Naive thymus-derived CD4-positive, alpha-beta T cell (primary cell): ENCODE data around the gene ITPA. TPM values are rescaled to one million over a fixed set of nuclear protein-coding genes. Genes with fewer than 3 reads are reported as not detected.
A peak's percentile ranks its signal among the peaks of the same experiment; 100 is the strongest.

ENCODE experiments used
- ATAC-seq: fragments of 150-1000 bp; cut with Tn5 transposase; 2 replicates; pipeline ENCODE4 v1.10.0; 2021; ENCODE audit warnings: mild to moderate bottlenecking, moderate library complexity
- CTCF ChIA-PET: fragments of 350-600 bp; sonication (Branson Sonifier 250); formaldehyde crosslinking; loops from one replicate; lab custom pipeline; 2021; ENCODE audit warnings: antibody characterized with exemption; lab: Charles Lee
- POLR2A ChIA-PET: fragments of 350-600 bp; sonication (Branson Sonifier 250); formaldehyde crosslinking; loops from one replicate; lab custom pipeline; 2021; ENCODE audit warnings: antibody characterized with exemption, inconsistent platforms; lab: Charles Lee
- DNase-seq, 9 donors: peaks; one replicate each; pipeline versions ENCODE4 v3.0.0 to v3.0.0-alpha.2; 2020 to 2022; ENCODE audit warnings: mixed read lengths in 1 of 9
- H3K27ac ChIP-seq: one replicate; pipeline ENCODE4 v1.7.0; 2013; ENCODE audit warnings: mild to moderate bottlenecking, low read depth, low read length, moderate library complexity
- H3K27me3 ChIP-seq, 2 donors: one replicate each; pipeline ENCODE4 v1.7.0; 2013; ENCODE audit warnings: low read length in 2 of 2, mild to moderate bottlenecking in 2 of 2, moderate library complexity in 2 of 2; ENCODE audit not compliant: control insufficient read depth in 2 of 2, insufficient read depth in 2 of 2
- H3K36me3 ChIP-seq, 3 experiments: 1 replicate in 2 of 3; 2 replicates in 1 of 3; pipeline ENCODE4 v1.7.0; 2013; ENCODE audit warnings: low read length in 3 of 3, mild to moderate bottlenecking in 3 of 3, moderate library complexity in 1 of 3; ENCODE audit not compliant: insufficient read depth in 3 of 3, control insufficient read depth in 2 of 3
- H3K4me1 ChIP-seq, 2 donors: one replicate each; pipeline ENCODE4 v1.7.0; 2013; ENCODE audit warnings: low read length in 2 of 2, mild to moderate bottlenecking in 2 of 2, moderate library complexity in 1 of 2; ENCODE audit not compliant: control insufficient read depth in 2 of 2, insufficient read depth in 2 of 2
- H3K4me3 ChIP-seq: 2 replicates; pipeline ENCODE4 v1.7.0; 2013; ENCODE audit warnings: mild to moderate bottlenecking, low read length
- H3K9me3 ChIP-seq, 3 experiments: 1 replicate in 2 of 3; 2 replicates in 1 of 3; pipeline ENCODE4 v1.7.0; 2013; ENCODE audit warnings: low read length in 3 of 3; ENCODE audit not compliant: control insufficient read depth in 2 of 3
- H3K27ac Mint-ChIP-seq, 9 donors: one replicate each; pipeline ENCODE4 v1.8.0; 2020 to 2022; ENCODE audit warnings: mixed read lengths in 9 of 9, mild to moderate bottlenecking in 8 of 9, moderate library complexity in 5 of 9, inconsistent platforms in 2 of 9
- H3K27me3 Mint-ChIP-seq, 5 donors: one replicate each; pipeline ENCODE4 v1.8.0; 2021 to 2022; ENCODE audit warnings: mixed read lengths in 5 of 5, mild to moderate bottlenecking in 1 of 5
- H3K36me3 Mint-ChIP-seq, 5 donors: one replicate each; pipeline ENCODE4 v1.8.0; 2020 to 2022; ENCODE audit warnings: mixed read lengths in 5 of 5, mild to moderate bottlenecking in 3 of 5, inconsistent platforms in 1 of 5
- H3K4me1 Mint-ChIP-seq, 7 donors: one replicate each; pipeline ENCODE4 v1.8.0; 2020 to 2022; ENCODE audit warnings: mixed read lengths in 7 of 7, mild to moderate bottlenecking in 3 of 7, inconsistent platforms in 1 of 7
- H3K4me3 Mint-ChIP-seq, 10 donors: one replicate each; pipeline ENCODE4 v1.8.0; 2020 to 2022; ENCODE audit warnings: mild to moderate bottlenecking in 10 of 10, mixed read lengths in 10 of 10, moderate library complexity in 6 of 10, inconsistent platforms in 2 of 10
- H3K9me3 Mint-ChIP-seq, 11 donors: one replicate each; pipeline ENCODE4 v1.8.0; 2020 to 2022; ENCODE audit warnings: mixed read lengths in 11 of 11, mild to moderate bottlenecking in 4 of 11, inconsistent platforms in 1 of 11, moderate library complexity in 1 of 11
- intact Hi-C, 2 donors: fragments of 100-400 bp; cut with micrococcal nuclease; formaldehyde crosslinking; loops; one replicate each; pipeline ENCODE4 v1.15.1; 2023
- polyA plus RNA-seq, 2 donors: library from polyadenylated mRNA; unstranded; fragments of 300-500 nt; fragmentation: Illumina TruSeq; gene quantifications; one replicate each; pipeline ENCODE4 v1.2.3, GENCODE V29; 2021
- total RNA-seq, 6 experiments: library from RNA in 5 of 6; stranded (reverse) in 5 of 6; gene quantifications; 1 replicate in 5 of 6; 2 replicates in 1 of 6; pipeline ENCODE4 v1.2.3 and lab custom pipeline; 2021 to 2026

The ITPA gene
- total and polyA plus RNA-seq, 7 experiments from 2014 or later, result 37.7 to 71.2 (median 44.4) TPM

- Mint-ChIP-seq H3K9me3 (no peaks in the 10 kb centered on the region), H3K4me1 (peaks cover 0 to 17% (median 11%) of the 10 kb centered on the region in 7 donors), H3K36me3 (peaks cover 6 to 49% (median 35%) of the 10 kb centered on the region in 5 donors), H3K27me3 (no peaks in the 10 kb centered on the region), H3K4me3 (no peak overlapping the region), H3K27ac (peak overlapping the region; percentile 10 to 94 (median 69))
- DNase-seq (no peak), ATAC-seq (no peak)
- H3K27me3 ChIP-seq, result no peaks in the 10 kb centered on the region
- H3K4me3 ChIP-seq, result no peak overlapping the region
- peaks cover 0 to 87% (median 42%) of the 10 kb centered on the region in 3 experiments for H3K36me3 ChIP-seq
- ChIA-PET CTCF (no interaction called here), POLR2A (interaction anchor here (0.8 kb wide), 1 partner anchor 8 kb away, joined by 3 read pairs; no protein-coding TSS in a partner anchor)
- H3K27ac ChIP-seq, result peak overlapping the region; percentile 34
- H3K9me3 ChIP-seq, result no peaks in the 10 kb centered on the region
- intact Hi-C loops, result no loop called here
- H3K4me1 ChIP-seq, result no peaks in the 10 kb centered on the region
These were observed 13.6 kb upstream of the ITPA start for GRCh38 chr20:3195590-3196237.

DNA sequence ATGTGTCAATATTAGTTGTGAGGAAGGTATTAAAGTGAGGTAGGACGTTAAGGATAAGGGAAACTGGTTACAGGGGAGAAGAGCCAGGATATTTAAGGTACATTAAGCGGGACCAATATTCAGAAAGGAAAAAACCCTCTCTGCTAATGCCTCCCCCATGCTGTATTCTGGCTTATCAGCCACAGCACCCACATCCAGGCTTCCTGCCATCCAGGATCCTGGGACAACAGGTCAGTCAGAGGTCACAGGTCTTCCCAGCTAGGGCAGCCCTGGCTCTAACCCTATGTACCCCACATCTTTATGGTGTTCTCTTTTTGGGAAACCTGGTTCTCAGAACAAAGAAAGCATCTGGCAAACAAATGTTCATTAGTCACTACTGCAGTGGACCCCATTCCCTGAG lies 10.1 kb upstream of the ITPA start:
- H3K27ac ChIP-seq, result no peak overlapping the region
- no peaks in the 10 kb centered on the region for H3K27me3 Mint-ChIP-seq
- peaks cover 0 to 65% (median 27%) of the 10 kb centered on the region in 3 experiments for H3K36me3 ChIP-seq
- DNase-seq, result no peak
- CTCF ChIA-PET, result interaction anchor here (0.6 kb wide), 1 partner anchor 79 kb away, joined by 3 read pairs; no protein-coding TSS in a partner anchor
- H3K9me3 ChIP-seq, result no peaks in the 10 kb centered on the region
- H3K36me3 Mint-ChIP-seq, result peaks cover 0 to 40% (median 27%) of the 10 kb centered on the region in 5 donors
- no peak overlapping the region for H3K4me3 Mint-ChIP-seq
- intact Hi-C loops, result no loop called here
- H3K4me3 ChIP-seq, result no peak overlapping the region
- no peak for ATAC-seq
- peaks cover 12 to 13% of the 10 kb centered on the region in 2 donors for H3K4me1 ChIP-seq
- POLR2A ChIA-PET, result interaction anchor here (1.1 kb wide), 1 partner anchor 9 kb away, joined by 3 read pairs; no protein-coding TSS in a partner anchor
- H3K9me3 Mint-ChIP-seq, result no peaks in the 10 kb centered on the region
- no peaks in the 10 kb centered on the region for H3K27me3 ChIP-seq
- H3K27ac Mint-ChIP-seq, result peak overlapping the region in 3 of 9 donors; percentile 14 to 56 (median 55)
- H3K4me1 Mint-ChIP-seq, result peaks cover 8 to 26% (median 16%) of the 10 kb centered on the region in 7 donors

DNA sequence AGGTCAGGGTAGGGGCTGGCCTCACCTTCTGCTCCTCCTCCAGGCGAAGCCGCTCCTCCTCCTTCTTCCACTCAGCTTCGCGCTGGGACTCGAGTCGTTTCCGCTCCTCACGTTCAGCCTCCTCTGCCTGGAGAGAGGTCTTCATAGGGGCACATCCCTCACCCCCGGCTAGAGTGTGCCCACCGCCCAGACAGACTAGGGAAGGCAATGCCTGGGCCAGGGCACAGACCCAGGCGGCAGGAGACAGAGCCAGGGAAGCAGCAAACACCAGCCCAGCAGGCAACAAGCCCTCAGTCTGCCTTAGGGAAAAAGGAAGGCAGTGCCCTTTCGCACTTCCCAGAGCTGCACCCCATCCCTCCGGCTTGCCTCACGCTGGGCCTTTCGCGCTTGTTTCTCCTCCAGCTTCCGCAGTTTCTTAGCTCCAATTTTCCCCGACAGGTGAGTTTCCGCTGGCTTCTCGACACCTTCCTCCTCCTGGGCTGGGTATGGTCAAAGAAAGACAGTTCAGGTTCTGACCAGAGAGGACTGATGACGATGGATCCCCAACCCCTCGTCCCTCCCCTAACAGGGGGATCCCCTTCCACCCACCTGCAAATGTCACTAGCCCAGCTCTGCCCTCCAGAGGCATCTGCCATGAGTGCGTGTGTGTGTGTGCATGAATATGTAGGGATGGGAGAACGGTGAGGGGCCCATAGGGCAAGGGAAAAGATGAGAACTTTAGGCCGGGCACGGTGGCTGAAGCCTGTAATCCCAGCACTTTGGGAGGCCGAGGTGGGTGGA lies 9.1 kb upstream of the ITPA start:
- Histone ChIP-seq H3K36me3 (peaks cover 0 to 58% (median 19%) of the 10 kb centered on the region in 3 experiments), H3K27me3 (no peaks in the 10 kb centered on the region), H3K4me1 (peaks cover 12 to 13% of the 10 kb centered on the region in 2 donors), H3K27ac (no peak overlapping the region), H3K9me3 (no peaks in the 10 kb centered on the region), H3K4me3 (no peak overlapping the region)
- no peaks in the 10 kb centered on the region for H3K27me3 Mint-ChIP-seq
- POLR2A ChIA-PET, result no interaction called here
- intact Hi-C loops, result loop anchor here (5.0 to 10.0 kb wide), 3 partner anchors 205 to 275 kb away; partner anchors contain the start of genes DNAAF9 (in 2 of the 2) and ATRN (in 1 of the 2)
- peaks cover 15 to 31% (median 21%) of the 10 kb centered on the region in 7 donors for H3K4me1 Mint-ChIP-seq
- CTCF ChIA-PET, result no interaction called here
- ATAC-seq (no peak), DNase-seq (no peak)
- peak overlapping the region in 3 of 9 donors; percentile 27 to 55 (median 53) for H3K27ac Mint-ChIP-seq
- peaks cover 0 to 38% (median 26%) of the 10 kb centered on the region in 5 donors for H3K36me3 Mint-ChIP-seq
- H3K4me3 Mint-ChIP-seq, result no peak overlapping the region
- H3K9me3 Mint-ChIP-seq, result no peaks in the 10 kb centered on the region

GRCh38 chr20:3202965-3203314 lies 6.4 kb upstream of the ITPA start:
- Mint-ChIP-seq H3K36me3 (peaks cover 0 to 22% (median 17%) of the 10 kb centered on the region in 5 donors), H3K27ac (peak overlapping the region in 3 of 9 donors; percentile 21 to 98 (median 61)), H3K4me3 (peak overlapping the region in 7 of 10 donors; percentile 9 to 97 (median 36)), H3K9me3 (no peaks in the 10 kb centered on the region), H3K4me1 (peaks cover 12 to 21% (median 15%) of the 10 kb centered on the region in 7 donors), H3K27me3 (no peaks in the 10 kb centered on the region)
- Histone ChIP-seq H3K4me1 (peaks cover 12 to 13% of the 10 kb centered on the region in 2 donors), H3K36me3 (peaks cover 0 to 37% (median 7%) of the 10 kb centered on the region in 3 experiments), H3K4me3 (peak overlapping the region; percentile 99), H3K9me3 (no peaks in the 10 kb centered on the region), H3K27ac (peak overlapping the region; percentile 91), H3K27me3 (no peaks in the 10 kb centered on the region)
- ATAC-seq (no peak), DNase-seq (no peak)
- intact Hi-C loops, result loop anchor here (5.0 to 10.0 kb wide), 3 partner anchors 202 to 272 kb away; partner anchors contain the start of genes DNAAF9 (in 2 of the 2) and ATRN (in 1 of the 2)
- ChIA-PET CTCF (interaction anchor here (0.9 to 1.7 kb wide), 3 partner anchors 13 to 114 kb away, joined by 3 to 6 read pairs (median 4); no protein-coding TSS in a partner anchor), POLR2A (interaction anchor here (1.3 to 1.5 kb wide), 5 partner anchors 8 to 81 kb away, joined by 3 to 7 read pairs (median 5); no protein-coding TSS in a partner anchor)

DNA sequence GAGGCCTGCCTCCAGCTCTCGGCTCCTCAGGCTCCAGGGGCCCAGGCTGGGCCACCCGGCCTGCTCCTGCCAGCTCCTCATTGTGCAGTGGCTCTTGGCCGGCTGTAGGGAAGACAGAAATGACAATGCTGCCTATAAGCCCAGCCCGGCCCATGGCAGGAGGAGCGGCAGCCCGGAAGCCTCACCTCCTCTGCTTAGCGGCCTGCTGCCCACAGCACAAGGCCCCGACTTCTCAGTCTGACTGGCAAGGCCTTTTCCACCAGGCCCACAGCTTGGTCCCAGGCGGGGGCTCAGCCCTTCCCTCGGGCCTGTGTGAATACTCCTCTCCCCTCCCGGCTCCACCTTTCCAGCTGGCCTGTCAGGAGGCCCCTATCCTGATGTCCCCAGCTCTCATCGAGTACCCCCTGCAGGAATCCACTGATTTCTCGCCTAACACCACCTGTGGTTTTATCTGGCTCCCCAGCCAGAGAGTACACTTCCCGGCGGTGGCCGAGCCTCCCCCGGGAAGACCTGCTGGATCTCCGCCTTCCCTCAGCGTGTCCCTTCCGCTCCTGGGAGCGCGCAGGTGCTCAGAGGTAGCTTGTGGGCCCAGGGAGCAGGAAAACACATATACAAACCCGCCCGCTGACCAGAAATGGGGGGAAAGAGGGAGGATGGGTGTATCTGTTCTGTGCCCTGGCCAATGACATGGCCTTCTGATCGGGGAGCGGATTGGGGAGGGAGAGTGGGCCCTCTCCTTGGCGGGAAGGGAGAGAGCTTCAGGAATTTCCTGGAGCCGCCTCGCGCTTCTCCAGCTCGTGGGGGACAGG lies 5.8 kb upstream of the ITPA start:
- Mint-ChIP-seq H3K27ac (peak overlapping the region; percentile 91 to 98 (median 96)), H3K36me3 (peaks cover 0 to 22% (median 17%) of the 10 kb centered on the region in 5 donors), H3K27me3 (no peaks in the 10 kb centered on the region), H3K4me1 (peaks cover 15 to 24% (median 17%) of the 10 kb centered on the region in 7 donors), H3K9me3 (no peaks in the 10 kb centered on the region), H3K4me3 (peak overlapping the region; percentile 91 to 97 (median 95))
- Histone ChIP-seq H3K4me3 (peak overlapping the region; percentile 99), H3K4me1 (peaks cover 12 to 14% of the 10 kb centered on the region in 2 donors), H3K27me3 (no peaks in the 10 kb centered on the region), H3K9me3 (no peaks in the 10 kb centered on the region), H3K36me3 (peaks cover 0 to 36% (median 7%) of the 10 kb centered on the region in 3 experiments), H3K27ac (peak overlapping the region; percentile 91)
- ATAC-seq, result no peak
- ChIA-PET CTCF (interaction anchor here (0.9 to 1.7 kb wide), 3 partner anchors 13 to 113 kb away, joined by 3 to 6 read pairs (median 4); no protein-coding TSS in a partner anchor), POLR2A (interaction anchor here (0.8 to 1.5 kb wide), 8 partner anchors 8 to 110 kb away, joined by 3 to 7 read pairs (median 4); no protein-coding TSS in a partner anchor)
- DNase-seq, result peak in 2 of 9 donors; percentile 11 to 16
- intact Hi-C loops, result loop anchor here (1.0 to 10.0 kb wide), 8 partner anchors 30 to 271 kb away; partner anchors contain the start of genes DNAAF9 (in 2 of the 2), LZTS3 (in 2 of the 2), ATRN (in 1 of the 2) and FASTKD5 (in 1 of the 2)
